ENCODE data around the gene MOB4.

Gene MOB4

GRCh38 chr2:197487385-197487784, 28.5 kb upstream of the MOB4 start:
- ChIA-PET POLR2A (ENCODE audit: low non-redundant PET) (no interaction called here), CTCF (no interaction called here)
- TF ChIP-seq CTCF (conservative IDR thresholded peaks at IDR 0.05; ENCODE audit: low read depth): no peak
- DNase-seq (ENCODE audit: low spot score): no peak
- no peak overlapping the region for H3K27ac ChIP-seq

GRCh38 chr2:197495433-197496134, 20.3 kb upstream of the MOB4 start:
- no peak for TF ChIP-seq CTCF (conservative IDR thresholded peaks at IDR 0.05; ENCODE audit: low read depth)
- DNase-seq (ENCODE audit: low spot score): no peak
- no peak overlapping the region for H3K27ac ChIP-seq
- CTCF ChIA-PET: no interaction called here
- POLR2A ChIA-PET (ENCODE audit: low non-redundant PET): no interaction called here

- H3K27ac ChIP-seq: no peak overlapping the region
- ChIA-PET CTCF (no interaction called here), POLR2A (ENCODE audit: low non-redundant PET) (no interaction called here)
- DNase-seq (ENCODE audit: low spot score): no peak
- no peak for TF ChIP-seq CTCF (conservative IDR thresholded peaks at IDR 0.05; ENCODE audit: low read depth)
These were observed 19.2 kb upstream of the MOB4 start for GRCh38 chr2:197496695-197497094.

GRCh38 chr2:197497326-197497725, 18.5 kb upstream of the MOB4 start:
- H3K27ac ChIP-seq: no peak overlapping the region
- no peak for TF ChIP-seq CTCF (conservative IDR thresholded peaks at IDR 0.05; ENCODE audit: low read depth)
- ChIA-PET POLR2A (ENCODE audit: low non-redundant PET) (no interaction called here), CTCF (no interaction called here)
- DNase-seq (ENCODE audit: low spot score): no peak

- CTCF ChIA-PET: no interaction called here
- no peak for TF ChIP-seq CTCF (conservative IDR thresholded peaks at IDR 0.05; ENCODE audit: low read depth)
These were observed 17.5 kb upstream of the MOB4 start for GRCh38 chr2:197498235-197498936.

GRCh38 chr2:197498937-197499593, 16.8 kb upstream of the MOB4 start:
- POLR2A ChIA-PET (ENCODE audit: low non-redundant PET): interaction anchor here (0.6 to 1.0 kb wide), 3 partner anchors 9 to 17 kb away, joined by 3 to 10 read pairs (median 3); partner anchors contain the start of gene MOB4
- H3K27ac ChIP-seq: peak overlapping the region; percentile 97
- no peak for TF ChIP-seq CTCF (conservative IDR thresholded peaks at IDR 0.05; ENCODE audit: low read depth)
- peak; percentile 34 for DNase-seq (ENCODE audit: low spot score)
- CTCF ChIA-PET: interaction anchor here (0.6 kb wide), 1 partner anchor 95 kb away, joined by 3 read pairs; no protein-coding TSS in a partner anchor

More at GRCh38 chr2:197498235-197498936, 17.5 kb upstream of the MOB4 start:
- POLR2A ChIA-PET (ENCODE audit: low non-redundant PET): interaction anchor here (0.6 kb wide), 1 partner anchor 8 kb away, joined by 3 read pairs; no protein-coding TSS in a partner anchor
- peak overlapping the region; percentile 97 for H3K27ac ChIP-seq
- no peak for DNase-seq (ENCODE audit: low spot score)

All from RWPE1 (cell line).